GM21529 (cell line): ENCODE measurements around the gene TMCO5A.
"Not testable (repeated sequence)": the region's sequence is repeated elsewhere in the genome, so short reads cannot be mapped to it uniquely, and the experiment has no call there.

Experiments
- ATAC-seq: cut with Tn5 transposase; IDR thresholded peaks from one replicate; pipeline ENCODE4 v1.9.1; 2021; ENCODE audit not compliant: unreplicated experiment

The TMCO5A gene

GRCh38 chr15:37934340-37934739, at the start of gene TMCO5A:
Gene TMCO5A, plus strand, starts transcription at chr15:37934640. Its CDS starts 1,684 bp downstream, at chr15:37936324.
- ATAC-seq = no peak

DNA sequence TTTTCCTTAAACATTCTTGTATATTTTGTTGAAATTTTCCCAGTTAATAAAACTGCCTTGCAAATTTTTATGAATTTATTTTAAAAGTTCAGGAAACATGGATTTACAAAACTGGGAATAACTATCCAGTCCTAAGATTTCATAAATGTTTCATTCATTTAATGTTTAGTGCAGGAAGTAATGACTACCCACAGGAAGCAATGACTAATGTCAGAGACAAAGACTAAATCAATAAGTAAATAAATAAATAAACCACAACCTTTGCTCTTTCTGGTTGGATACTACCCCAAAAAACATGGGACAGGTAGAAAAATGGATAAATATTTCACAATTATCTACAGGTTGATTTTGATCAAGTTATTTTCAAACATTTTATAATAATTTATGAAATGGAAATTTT, 48.8 kb upstream of the TMCO5A start:
- no peak for ATAC-seq

DNA sequence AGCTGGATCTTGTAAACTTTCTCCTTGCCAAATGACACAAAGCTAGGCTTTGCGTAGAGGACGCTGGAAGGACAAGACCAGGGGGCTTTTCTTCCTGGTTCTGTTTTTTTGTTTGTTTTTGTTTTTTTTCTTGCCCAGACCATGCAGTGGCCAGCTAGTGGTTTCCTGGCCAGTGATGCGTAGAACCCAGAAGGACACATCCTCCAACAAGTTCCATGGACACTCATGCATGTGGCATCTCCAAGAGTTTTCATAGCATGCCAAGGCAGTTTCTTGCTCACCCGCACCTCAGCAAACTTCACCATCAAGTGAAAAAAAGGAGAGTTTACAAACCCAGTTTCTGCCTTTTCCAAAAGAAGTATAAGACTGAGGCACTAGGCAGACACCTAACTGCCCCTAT, 46.1 kb upstream of the TMCO5A start:
- ATAC-seq = no peak

GRCh38 chr15:37891766-37892368, 42.6 kb upstream of the TMCO5A start:
- ATAC-seq = no peak

DNA sequence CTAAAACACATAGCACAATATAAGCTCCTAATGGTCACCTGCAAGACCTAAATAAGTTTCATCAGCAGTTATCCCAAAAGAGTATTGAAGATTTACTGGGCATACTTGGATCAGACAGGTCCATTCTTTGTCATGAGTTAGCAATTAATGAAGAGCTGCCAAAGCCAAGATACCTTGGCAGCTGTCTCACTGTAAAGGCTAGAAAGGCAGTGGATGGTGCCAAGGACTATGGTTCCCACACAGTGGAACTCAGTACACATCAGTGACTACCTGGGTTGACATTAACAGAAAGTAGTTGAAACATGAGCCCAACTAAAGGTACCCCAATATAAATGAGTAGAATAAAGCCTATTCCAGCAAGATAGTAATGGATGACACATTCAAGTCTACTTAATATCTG, 41.1 kb upstream of the TMCO5A start:
- ATAC-seq = no peak

DNA sequence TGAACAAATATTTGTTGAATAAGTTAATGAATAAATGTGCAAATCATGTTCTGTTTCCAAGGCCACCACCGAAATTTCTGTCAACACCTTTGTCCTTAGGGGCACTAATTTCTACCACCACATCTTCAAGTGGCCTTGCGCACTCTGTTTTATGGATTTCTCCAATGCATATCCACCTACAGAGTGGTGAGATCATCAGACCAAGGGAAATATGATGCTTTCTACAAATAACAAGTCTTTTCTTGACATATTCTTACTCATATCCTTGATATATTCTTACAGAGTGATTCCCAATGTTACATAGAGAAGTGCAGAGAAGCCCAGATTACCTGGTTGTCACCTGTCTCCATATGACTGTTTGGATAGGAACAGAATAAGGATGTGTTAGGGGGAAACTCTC, 36.1 kb upstream of the TMCO5A start:
- no peak for ATAC-seq

DNA sequence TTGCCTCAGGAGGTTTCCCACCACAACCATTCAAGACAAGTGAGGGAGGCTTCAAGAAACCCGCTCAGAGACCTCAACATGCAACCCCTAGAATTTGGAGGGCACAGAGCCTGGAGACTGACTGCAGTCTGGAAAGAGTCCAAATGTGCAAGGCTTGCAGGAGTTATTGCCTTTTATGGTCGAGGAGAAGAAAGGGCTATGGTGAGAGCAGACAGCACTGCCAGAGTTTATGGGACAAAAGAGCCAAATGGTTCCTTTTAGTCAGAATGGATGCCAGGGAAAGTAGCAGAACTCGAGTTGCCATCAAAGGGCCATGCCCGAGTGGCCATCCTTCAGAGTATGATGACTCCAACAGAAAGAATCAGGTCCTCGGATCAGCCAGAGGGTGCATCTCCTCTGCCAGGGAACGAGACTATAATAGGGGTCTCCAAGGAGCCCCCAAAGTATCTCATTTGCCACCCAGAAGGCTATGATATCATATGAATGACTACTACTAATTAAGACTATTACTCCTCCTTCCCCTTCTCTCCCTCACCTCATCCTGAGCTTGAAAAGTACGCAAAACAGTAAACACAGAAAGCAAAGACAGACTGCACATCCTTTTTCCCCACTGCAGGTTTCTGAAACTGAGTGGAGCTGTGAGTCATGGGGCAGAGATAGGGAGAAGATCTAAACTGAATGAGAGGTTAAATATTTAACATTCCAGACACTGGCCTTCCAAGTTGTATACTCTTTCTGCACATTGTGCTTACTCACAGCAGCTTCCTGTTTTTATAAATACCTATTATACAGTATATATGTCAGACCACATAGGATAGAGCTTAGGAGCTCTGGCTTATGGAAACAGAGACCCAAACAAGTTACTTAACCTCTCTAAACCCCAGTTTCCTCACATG, 33.9 kb upstream of the TMCO5A start:
- ATAC-seq = no peak

- ATAC-seq = no peak
Measured at GRCh38 chr15:37902126-37902525, 32.3 kb upstream of the TMCO5A start.

DNA sequence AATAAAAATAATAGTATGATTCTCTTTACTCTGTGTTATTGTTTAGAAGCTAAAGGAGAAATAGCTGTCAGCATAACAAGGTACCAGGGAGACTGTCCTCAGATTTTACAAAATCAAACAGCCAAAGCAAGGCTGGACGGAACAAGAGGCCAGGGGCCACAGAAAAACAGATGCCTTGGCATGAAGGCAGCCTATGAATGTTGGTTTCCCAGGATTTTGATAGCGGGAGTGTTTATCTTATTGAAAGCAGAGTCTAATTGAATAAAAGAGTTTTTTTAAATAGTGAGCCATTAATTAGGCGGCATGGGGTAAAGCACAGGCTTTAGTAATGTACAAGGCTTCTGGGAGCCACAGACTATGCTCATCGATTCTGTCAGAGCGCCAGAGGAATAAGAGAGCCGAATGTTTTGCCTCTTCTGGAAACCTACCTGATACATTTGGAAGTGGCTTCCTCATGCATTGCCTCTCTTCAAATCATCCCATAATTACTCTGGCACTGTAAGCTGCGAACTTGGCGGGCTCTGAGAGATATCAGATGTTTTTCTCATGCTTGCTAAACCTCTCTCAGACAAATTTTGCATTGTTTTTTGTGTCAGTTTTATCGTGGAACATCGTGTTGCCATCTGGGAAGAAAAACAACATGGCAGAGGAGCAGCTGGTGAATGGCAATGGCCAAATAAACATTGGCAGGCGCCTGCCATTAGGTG, 30.4 kb upstream of the TMCO5A start:
- no peak for ATAC-seq

- ATAC-seq = no peak
Measured at GRCh38 chr15:37907136-37907535, 27.3 kb upstream of the TMCO5A start.

- no peak for ATAC-seq
Measured at GRCh38 chr15:37921527-37922385, 12.7 kb upstream of the TMCO5A start.

GRCh38 chr15:37926136-37926535, 8.3 kb upstream of the TMCO5A start:
- ATAC-seq = no peak

GRCh38 chr15:37929238-37929637, 5.2 kb upstream of the TMCO5A start:
- no peak for ATAC-seq

GRCh38 chr15:37931321-37931720, 3.1 kb upstream of the TMCO5A start:
- ATAC-seq = no peak

- ATAC-seq = no peak
Measured at GRCh38 chr15:37931868-37932267, 2.6 kb upstream of the TMCO5A start.

GRCh38 chr15:37932549-37932948, 1.9 kb upstream of the TMCO5A start:
- ATAC-seq = no peak

DNA sequence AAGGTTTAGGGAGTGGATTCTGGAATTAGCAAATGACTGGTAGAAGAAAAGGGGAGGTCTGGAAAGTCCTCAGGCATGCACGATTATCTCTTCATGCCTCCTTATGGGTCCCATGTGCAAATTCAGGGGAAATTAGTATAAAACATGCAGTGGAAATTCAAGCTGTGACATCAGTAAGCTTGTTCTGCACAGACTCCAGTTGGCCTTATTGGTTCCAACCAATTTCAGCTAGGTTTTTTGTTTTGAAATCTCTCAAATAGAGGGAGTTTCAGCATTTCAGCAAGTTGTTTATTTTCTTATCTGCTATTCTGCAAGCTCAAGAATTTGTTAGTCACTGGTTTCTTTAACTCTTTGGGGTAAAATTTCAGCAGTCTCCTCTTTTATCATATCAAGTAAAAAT, 774 bp upstream of the TMCO5A start:
- ATAC-seq = no peak

DNA sequence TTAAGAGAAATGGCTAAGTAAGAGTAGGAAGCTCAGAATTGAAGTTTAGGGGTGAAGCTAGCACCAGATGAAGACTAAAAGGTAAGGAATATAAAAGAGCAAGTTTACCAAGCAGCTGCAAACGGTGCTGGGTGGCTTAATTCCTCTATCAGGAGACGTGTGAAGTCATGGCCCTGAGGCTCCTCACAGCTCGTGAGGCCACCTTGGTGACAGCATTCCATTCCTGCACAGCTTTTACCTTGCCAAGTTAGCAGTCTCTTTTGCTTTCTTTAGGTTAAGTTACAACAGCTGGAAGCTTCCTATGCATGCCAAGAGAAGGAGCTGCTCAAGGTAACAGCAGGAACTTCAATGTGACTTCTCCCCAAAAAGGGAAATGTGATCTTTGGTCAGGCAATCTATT, 6.4 kb downstream of the TMCO5A start:
- no peak for ATAC-seq

GRCh38 chr15:37941779-37942178, 7.3 kb downstream of the TMCO5A start:
- ATAC-seq = no peak

- ATAC-seq = no peak
Measured at GRCh38 chr15:37951999-37952398, 17.6 kb downstream of the TMCO5A start.

DNA sequence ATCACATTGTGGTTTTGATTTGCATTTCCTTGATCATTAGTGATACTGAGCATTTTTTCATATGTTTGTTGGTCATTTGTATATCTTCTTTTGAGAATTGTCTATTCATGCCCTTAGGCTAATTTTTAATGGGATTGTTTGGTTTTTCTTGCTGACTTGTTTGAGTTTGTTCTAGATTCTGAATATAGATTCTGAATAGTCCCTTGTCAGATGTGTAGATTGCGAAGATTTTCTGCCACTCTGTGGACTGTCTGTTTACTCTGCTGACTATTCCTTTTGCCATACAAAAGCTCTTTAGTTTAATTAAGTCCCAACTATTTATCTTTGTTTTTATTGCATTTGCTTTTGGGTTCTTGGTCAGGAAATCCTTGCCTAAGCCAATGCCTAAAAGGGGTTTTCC, 26.3 kb downstream of the TMCO5A start:
- ATAC-seq = not testable (repeated sequence)
